Stomach (tissue), 9 donors: ENCODE data around the gene IL4I1. TPM values are rescaled to one million over a fixed set of nuclear protein-coding genes. Genes with fewer than 3 reads are reported as not detected.

Experiments used
- DNase-seq, 2 donors: peaks; one replicate each; pipeline versions ENCODE4 v3.0.0 to v3.0.0-alpha.2; 2013 to 2019
- H3K27ac ChIP-seq, 5 donors: fragments of 200-600 bp in 4 of 5; sonication (generic) in 4 of 5; one replicate each; pipeline ENCODE4 v1.5.1; 2013 to 2019; ENCODE audit warnings: mild to moderate bottlenecking in 1 of 5, moderate library complexity in 1 of 5
- H3K27me3 ChIP-seq, 3 donors: fragments of 200-600 bp; sonication (generic); one replicate each; pipeline ENCODE4 v1.5.1; 2017 to 2019; ENCODE audit warnings: mixed run types in 1 of 3
- H3K36me3 ChIP-seq, 4 donors: fragments of 200-600 bp; sonication (generic); 1 replicate in 3 of 4; 2 replicates in 1 of 4; pipeline ENCODE4 v1.5.1; 2016 to 2019
- H3K4me1 ChIP-seq, 4 donors: fragments of 200-600 bp; sonication (generic); one replicate each; pipeline ENCODE4 v1.5.1; 2016 to 2019
- H3K4me3 ChIP-seq, 4 donors: fragments of 200-600 bp; sonication (generic) in 3 of 4; one replicate each; pipeline ENCODE4 v1.5.1; 2016 to 2019; ENCODE audit warnings: mild to moderate bottlenecking in 1 of 4
- H3K9me3 ChIP-seq, 4 donors: fragments of 200-600 bp; sonication (generic); one replicate each; pipeline ENCODE4 v1.5.1; 2016 to 2019
- CTCF ChIP-seq, 7 experiments: fragments of 450-650 bp in 4 of 7; fragments of 200-600 bp in 3 of 7; sonication (generic) in 3 of 7; IDR thresholded peaks; one replicate each; pipeline ENCODE4 v1.5.1; 2016 to 2019; ENCODE audit warnings: antibody characterized with exemption in 7 of 7, control low read depth in 2 of 7, mild to moderate bottlenecking in 1 of 7
- EP300 ChIP-seq: sonication (generic); formaldehyde crosslinking; IDR thresholded peaks from one replicate; pipeline ENCODE4 v1.6.1; 2017; ENCODE audit warnings: antibody characterized with exemption
- POLR2A ChIP-seq, 4 donors: fragments of 450-650 bp; IDR thresholded peaks; one replicate each; pipeline ENCODE4 v1.6.1; 2016; ENCODE audit warnings: antibody characterized with exemption in 4 of 4, control low read depth in 2 of 4, mild to moderate bottlenecking in 1 of 4, moderate library complexity in 1 of 4
- POLR2AphosphoS5 ChIP-seq, 3 donors: sonication (generic); formaldehyde crosslinking; IDR thresholded peaks; one replicate each; pipeline ENCODE4 v1.6.1; 2016; ENCODE audit warnings: antibody characterized with exemption in 3 of 3
- WGBS, 5 donors: extraction: QIAGEN DNeasy Blood & Tissue Kit in 3 of 5; methylation state at CpG; one replicate each; pipeline versions ENCODE4 v1.1.5 to v1.1.7; 2013 to 2018; 5-methylcytosine and 5-hydroxymethylcytosine counted together
- intact Hi-C: fragments of 100-400 bp; cut with DNase I; formaldehyde crosslinking; loops from one replicate; pipeline ENCODE4 v1.15.1; 2023; ENCODE audit warnings: low total_unique reads
- polyA plus RNA-seq, 3 donors: library from polyadenylated mRNA; stranded (reverse); fragments of 200-250 nt; gene quantifications; one replicate each; pipeline ENCODE4 v1.2.3, GENCODE V29; 2013
- total RNA-seq, 5 donors: library from RNA; depleted of rRNA; stranded (reverse); fragments of >200 nt; gene quantifications; one replicate each; pipeline versions ENCODE4 v1.1.0 to v1.2.3, GENCODE V29; 2014 to 2016
- donor health status: healthy with polysubstance abuse.
- donor health status: Bipolar disorder and iron deficiency.
- donor health status: healthy.

IL4I1 gene
- total and polyA plus RNA-seq, 8 donors, result 0.45 to 1.1 (median 0.66) TPM; not detected in 2

DNA sequence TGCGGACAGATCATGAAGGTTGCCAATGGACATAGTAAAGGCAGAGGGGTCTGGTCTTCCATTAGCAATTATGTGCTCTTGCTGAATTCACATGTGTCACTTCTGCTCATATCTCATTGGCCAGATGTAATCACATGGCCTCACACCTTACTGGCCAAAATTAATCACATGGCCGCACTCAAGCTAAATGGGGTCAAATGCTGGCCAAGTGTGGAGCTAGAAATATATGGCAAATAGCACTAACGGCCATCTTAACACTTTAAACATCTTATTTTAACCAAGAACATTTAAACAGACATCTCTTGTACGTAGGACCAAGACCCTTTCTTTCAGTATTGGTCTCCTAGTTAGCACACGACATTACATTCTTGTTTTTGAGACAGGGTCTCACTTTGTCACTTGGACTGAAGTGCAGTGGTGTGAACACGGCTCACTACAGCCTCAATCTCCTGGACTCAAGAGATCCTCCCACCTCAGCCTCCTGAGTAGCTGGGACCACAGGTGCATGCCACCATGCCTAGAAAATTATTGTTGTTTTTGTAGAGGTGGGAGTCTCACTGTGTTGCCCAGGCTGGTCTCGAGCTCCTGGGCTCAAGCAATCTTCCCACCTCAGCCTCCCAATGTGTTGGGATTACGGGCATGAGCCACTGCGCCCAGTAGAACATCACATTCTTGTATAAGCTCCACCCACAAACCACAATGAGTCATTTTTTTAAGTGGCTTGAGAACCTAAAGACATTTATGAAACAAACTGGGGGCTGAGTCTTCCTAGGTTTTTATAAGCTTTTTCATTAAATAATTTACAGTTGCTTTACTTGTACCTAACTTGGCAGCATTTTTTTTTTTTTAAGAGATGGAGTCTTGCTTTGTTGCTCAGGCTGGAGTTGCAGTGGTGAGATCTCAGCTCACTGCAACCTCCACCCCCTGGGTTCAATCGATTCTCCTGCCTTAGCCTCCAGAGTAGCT, 48.7 kb downstream of the IL4I1 start:
- Histone ChIP-seq H3K4me1 (peaks cover 14 to 36% (median 23%) of the 10 kb centered on the region in 4 donors), H3K36me3 (no peaks in the 10 kb centered on the region), H3K27me3 (no peaks in the 10 kb centered on the region), H3K9me3 (no peaks in the 10 kb centered on the region), H3K4me3 (no peak overlapping the region), H3K27ac (no peak overlapping the region)
- WGBS, 5 donors, result 70 to 91% (median 82%) methylated on average over 10 of the region's 10 CpGs
- TF ChIP-seq POLR2AphosphoS5 (IDR thresholded peaks at IDR 0.05) (no peak), CTCF (IDR thresholded peaks at IDR 0.05) (no peak), EP300 (no peak), POLR2A (IDR thresholded peaks at IDR 0.05) (no peak)
- DNase-seq, result no peak
- intact Hi-C loops, result no loop called here

GRCh38 chr19:49846408-49846807, 50.3 kb downstream of the IL4I1 start:
- H3K27me3 ChIP-seq, result no peaks in the 10 kb centered on the region
- H3K9me3 ChIP-seq, result no peaks in the 10 kb centered on the region
- H3K4me1 ChIP-seq, result peaks cover 0 to 22% (median 10%) of the 10 kb centered on the region in 4 donors
- H3K27ac ChIP-seq, result no peak overlapping the region
- intact Hi-C loops, result no loop called here
- WGBS, 5 donors, result 71 to 81% (median 78%) methylated on average over 5 of the region's 5 CpGs
- no peaks in the 10 kb centered on the region for H3K36me3 ChIP-seq
- H3K4me3 ChIP-seq, result no peak overlapping the region
- no peak for DNase-seq
- no peak for TF ChIP-seq CTCF (IDR thresholded peaks at IDR 0.05)
- TF ChIP-seq POLR2A (IDR thresholded peaks at IDR 0.05), result no peak
- TF ChIP-seq POLR2AphosphoS5 (IDR thresholded peaks at IDR 0.05), result no peak
- TF ChIP-seq EP300, result no peak

- intact Hi-C loops, result no loop called here
- DNase-seq, result no peak
- no peaks in the 10 kb centered on the region for H3K27me3 ChIP-seq
- H3K36me3 ChIP-seq, result peaks cover 0 to 9% (median 7%) of the 10 kb centered on the region in 4 donors
- H3K27ac ChIP-seq, result no peak overlapping the region
- no peak overlapping the region for H3K4me3 ChIP-seq
- no peak for TF ChIP-seq EP300
- TF ChIP-seq POLR2AphosphoS5 (IDR thresholded peaks at IDR 0.05), result no peak
- TF ChIP-seq CTCF (IDR thresholded peaks at IDR 0.05), result no peak
- TF ChIP-seq POLR2A (IDR thresholded peaks at IDR 0.05), result no peak
- H3K9me3 ChIP-seq, result no peaks in the 10 kb centered on the region
- peaks cover 0 to 22% (median 10%) of the 10 kb centered on the region in 4 donors for H3K4me1 ChIP-seq
- 27 to 60% (median 41%) methylated on average over 3 of the region's 3 CpGs for WGBS, 5 donors
These were observed 51.3 kb downstream of the IL4I1 start for GRCh38 chr19:49845414-49845813.

- DNase-seq, result no peak
- no peak overlapping the region for H3K4me3 ChIP-seq
- intact Hi-C loops, result no loop called here
- no peaks in the 10 kb centered on the region for H3K9me3 ChIP-seq
- no peaks in the 10 kb centered on the region for H3K27me3 ChIP-seq
- H3K36me3 ChIP-seq, result peaks cover 0 to 18% (median 13%) of the 10 kb centered on the region in 4 donors
- no peak overlapping the region for H3K27ac ChIP-seq
- peaks cover 0 to 12% (median under 1%) of the 10 kb centered on the region in 4 donors for H3K4me1 ChIP-seq
- TF ChIP-seq POLR2AphosphoS5 (IDR thresholded peaks at IDR 0.05), result no peak
- no peak for TF ChIP-seq POLR2A (IDR thresholded peaks at IDR 0.05)
- TF ChIP-seq CTCF (IDR thresholded peaks at IDR 0.05), result no peak
- TF ChIP-seq EP300, result no peak
- WGBS, 5 donors, result 82 to 87% (median 84%) methylated on average over 13 to 18 of the region's 18 CpGs
These were observed 52.3 kb downstream of the IL4I1 start for GRCh38 chr19:49844138-49845095.
